HepG2 (cell line): ENCODE measurements around the gene STPG4. TPM values are rescaled to one million over a fixed set of nuclear protein-coding genes. Genes with fewer than 3 reads are reported as not detected.

ENCODE experiments used
- ATF2 ChIP-seq: sonication (generic); formaldehyde crosslinking; IDR thresholded peaks from 2 replicates; pipeline ENCODE4 v1.4.0; 2020; ENCODE audit warnings: missing genetic modification reagents
- CENPX ChIP-seq: sonication (generic); formaldehyde crosslinking; IDR thresholded peaks from 2 replicates; pipeline ENCODE4 v1.9.0; 2021; ENCODE audit warnings: mild to moderate bottlenecking, missing genetic modification reagents, moderate library complexity
- CHD4 ChIP-seq: fragments of 200-600 bp; sonication (generic); IDR thresholded peaks from 2 replicates; pipeline ENCODE4 v1.7.0; 2017; ENCODE audit warnings: mild to moderate bottlenecking, low read length, borderline replicate concordance
- HDAC6 ChIP-seq: fragments of 200-600 bp; sonication (generic); IDR thresholded peaks from 2 replicates; pipeline ENCODE4 v1.7.0; 2017; ENCODE audit warnings: mild to moderate bottlenecking, antibody characterized with exemption, low read length, low read depth
- KDM1A ChIP-seq: IDR thresholded peaks from 2 replicates; pipeline ENCODE4 v1.6.1; 2016; ENCODE audit warnings: missing compliant biosample characterization
- MED1 ChIP-seq: sonication (generic); formaldehyde crosslinking; IDR thresholded peaks from 2 replicates; pipeline ENCODE4 v1.4.0; 2020; ENCODE audit warnings: missing genetic modification reagents
- MLXIP ChIP-seq: sonication (generic); formaldehyde crosslinking; IDR thresholded peaks from 2 replicates; pipeline ENCODE4 v1.9.0; 2021; ENCODE audit warnings: missing genetic modification reagents, borderline replicate concordance
- NR2F6 ChIP-seq, 2 experiments: IDR thresholded peaks; 2 replicates each; pipeline ENCODE4 v1.6.1; 2016; ENCODE audit warnings: antibody characterized with exemption in 1 of 2, mild to moderate bottlenecking in 1 of 2
- PHF21A ChIP-seq: sonication (generic); formaldehyde crosslinking; IDR thresholded peaks from 2 replicates; pipeline ENCODE4 v1.5.0; 2020; ENCODE audit warnings: mild to moderate bottlenecking, missing genetic modification reagents
- RFX5 ChIP-seq: IDR thresholded peaks from 2 replicates; pipeline ENCODE4 v1.6.1; 2011; ENCODE audit warnings: low read depth, low read length, improper control_type of control experiment
- RXRA ChIP-seq: sonication (generic); formaldehyde crosslinking; IDR thresholded peaks from 2 replicates; pipeline ENCODE4 v1.5.1; 2020; ENCODE audit warnings: missing genetic modification reagents
- SALL2 ChIP-seq: sonication (generic); formaldehyde crosslinking; IDR thresholded peaks from 2 replicates; pipeline ENCODE4 v1.8.1; 2023; ENCODE audit warnings: mild to moderate bottlenecking, missing genetic modification reagents, inconsistent platforms
- SRSF4 ChIP-seq: fragments of 200-400 bp; formaldehyde crosslinking; IDR thresholded peaks from one replicate; pipeline ENCODE4 v1.6.1; 2018; ENCODE audit warnings: mild to moderate bottlenecking, low read depth, low read length, moderate library complexity; ENCODE audit not compliant: poor library complexity, severe bottlenecking
- TEAD2 ChIP-seq: sonication (generic); formaldehyde crosslinking; IDR thresholded peaks from 2 replicates; pipeline ENCODE4 v1.9.0; 2021; ENCODE audit warnings: missing genetic modification reagents
- TGIF2 ChIP-seq: IDR thresholded peaks from 2 replicates; pipeline ENCODE4 v1.6.1; 2016; ENCODE audit warnings: control low read depth, missing compliant biosample characterization
- ZBTB14 ChIP-seq: sonication (generic); formaldehyde crosslinking; IDR thresholded peaks from 2 replicates; pipeline ENCODE4 v1.4.0; 2020; ENCODE audit warnings: missing genetic modification reagents
- ZBTB7B ChIP-seq: sonication (generic); formaldehyde crosslinking; IDR thresholded peaks from 2 replicates; pipeline ENCODE4 v1.4.0; 2020; ENCODE audit warnings: missing genetic modification reagents
- ZFP62 ChIP-seq: sonication (generic); formaldehyde crosslinking; IDR thresholded peaks from 2 replicates; pipeline ENCODE4 v1.4.0; 2020; ENCODE audit warnings: missing genetic modification reagents
- ZNF101 ChIP-seq: sonication (generic); formaldehyde crosslinking; IDR thresholded peaks from 2 replicates; pipeline ENCODE4 v1.4.0; 2020; ENCODE audit warnings: mild to moderate bottlenecking, low read depth, missing genetic modification reagents, borderline replicate concordance
- ZNF121 ChIP-seq: sonication (generic); formaldehyde crosslinking; IDR thresholded peaks from 2 replicates; pipeline ENCODE4 v1.5.0; 2020; ENCODE audit warnings: mild to moderate bottlenecking, missing genetic modification reagents
- ZNF24 ChIP-seq: fragments of 450-650 bp; IDR thresholded peaks from 2 replicates; pipeline ENCODE4 v1.6.1; 2017; ENCODE audit warnings: antibody characterized with exemption, mild to moderate bottlenecking
- ZNF343 ChIP-seq: sonication (generic); formaldehyde crosslinking; IDR thresholded peaks from 2 replicates; pipeline ENCODE4 v1.4.0; 2020; ENCODE audit warnings: mild to moderate bottlenecking, missing genetic modification reagents
- ZNF563 ChIP-seq: sonication (generic); formaldehyde crosslinking; IDR thresholded peaks from 2 replicates; pipeline ENCODE4 v1.8.0; 2022; ENCODE audit warnings: mild to moderate bottlenecking, moderate library complexity, missing genetic modification reagents
- ZNF670 ChIP-seq: sonication (generic); formaldehyde crosslinking; IDR thresholded peaks from 2 replicates; pipeline ENCODE4 v1.8.0; 2022; ENCODE audit warnings: mild to moderate bottlenecking, missing genetic modification reagents, borderline replicate concordance
- ZNF740 ChIP-seq: sonication (generic); formaldehyde crosslinking; IDR thresholded peaks from 2 replicates; pipeline ENCODE4 v1.4.0; 2020; ENCODE audit warnings: missing genetic modification reagents
- polyA plus RNA-seq, 8 experiments: library from polyadenylated mRNA; depleted of rRNA in 3 of 8; stranded (reverse) in 7 of 8; unstranded in 1 of 8; fragments of >200 nt; fragmentation: Illumina TruSeq in 4 of 8; extraction: Trizol in 4 of 8; gene quantifications; 2 replicates each; pipeline versions ENCODE4 v1.2.1 to v1.2.3, GENCODE V29; 2011 to 2016; ENCODE audit warnings: low read depth in 4 of 8, missing spikeins in 1 of 8, mixed read lengths in 1 of 8; ENCODE audit not compliant: insufficient read depth in 1 of 8
- total RNA-seq, 5 experiments: library from RNA; depleted of rRNA; stranded (reverse); fragments of >200 nt; fragmentation: Illumina TruSeq; extraction: Trizol; gene quantifications; 2 replicates each; pipeline ENCODE4 v1.2.3, GENCODE V29; 2016; ENCODE audit warnings: low read depth in 1 of 5

Gene STPG4
- total and polyA plus RNA-seq, 2 of the 13 experiments (the other 11 are each of a cell fraction or from before 2014, with no cell fraction given), result 0.11 to 0.15 TPM

- TF ChIP-seq MLXIP (CRISPR knock-in tag), result no peak
- TF ChIP-seq TGIF2 (CRISPR knock-in tag), result no peak
- no peak for TF ChIP-seq ZNF101 (CRISPR knock-in tag)
- no peak for TF ChIP-seq ZBTB7B (CRISPR knock-in tag)
- TF ChIP-seq MED1 (CRISPR knock-in tag), result no peak
- no peak for TF ChIP-seq RXRA (CRISPR knock-in tag)
- TF ChIP-seq ZBTB14 (CRISPR knock-in tag), result peak; percentile 6; the same call in 1 of the 2 replicates
- TF ChIP-seq SRSF4, result no peak
- no peak for TF ChIP-seq ZNF24
- no peak for TF ChIP-seq PHF21A (CRISPR knock-in tag)
- TF ChIP-seq ZNF563, result no peak
- TF ChIP-seq ZNF670, result no peak
- TF ChIP-seq CENPX, result no peak
- no peak for TF ChIP-seq CHD4
- TF ChIP-seq RFX5, result no peak
- TF ChIP-seq ZFP62, result no peak
- TF ChIP-seq SALL2 (CRISPR knock-in tag), result 0 out of 2 replicates have a peak, but pooled peaks have one; percentile 53
- no peak for TF ChIP-seq ATF2 (CRISPR knock-in tag)
- no peak for TF ChIP-seq ZNF343 (CRISPR knock-in tag)
- no peak for TF ChIP-seq NR2F6 (IDR thresholded peaks at IDR 0.05)
- TF ChIP-seq NR2F6 (CRISPR knock-in tag; IDR thresholded peaks at IDR 0.05), result 0 out of 2 replicates have a peak, but pooled peaks have one; percentile 33
- TF ChIP-seq HDAC6, result no peak
- no peak for TF ChIP-seq ZNF121 (CRISPR knock-in tag)
- TF ChIP-seq TEAD2 (CRISPR knock-in tag), result no peak
- TF ChIP-seq ZNF740 (CRISPR knock-in tag), result peak; percentile 84
- TF ChIP-seq KDM1A (CRISPR knock-in tag), result no peak
These were observed 106.2 kb downstream of the STPG4 start (continued) for GRCh38 chr2:47048801-47049480.
